ENCODE measurements around the gene TMEM11. TPM values are rescaled to one million over a fixed set of nuclear protein-coding genes. Genes with fewer than 3 reads are reported as not detected.

Gene TMEM11
- total RNA-seq, 6 donors from 2014 or later = 13.0 to 38.9 (median 21.6) TPM

DNA sequence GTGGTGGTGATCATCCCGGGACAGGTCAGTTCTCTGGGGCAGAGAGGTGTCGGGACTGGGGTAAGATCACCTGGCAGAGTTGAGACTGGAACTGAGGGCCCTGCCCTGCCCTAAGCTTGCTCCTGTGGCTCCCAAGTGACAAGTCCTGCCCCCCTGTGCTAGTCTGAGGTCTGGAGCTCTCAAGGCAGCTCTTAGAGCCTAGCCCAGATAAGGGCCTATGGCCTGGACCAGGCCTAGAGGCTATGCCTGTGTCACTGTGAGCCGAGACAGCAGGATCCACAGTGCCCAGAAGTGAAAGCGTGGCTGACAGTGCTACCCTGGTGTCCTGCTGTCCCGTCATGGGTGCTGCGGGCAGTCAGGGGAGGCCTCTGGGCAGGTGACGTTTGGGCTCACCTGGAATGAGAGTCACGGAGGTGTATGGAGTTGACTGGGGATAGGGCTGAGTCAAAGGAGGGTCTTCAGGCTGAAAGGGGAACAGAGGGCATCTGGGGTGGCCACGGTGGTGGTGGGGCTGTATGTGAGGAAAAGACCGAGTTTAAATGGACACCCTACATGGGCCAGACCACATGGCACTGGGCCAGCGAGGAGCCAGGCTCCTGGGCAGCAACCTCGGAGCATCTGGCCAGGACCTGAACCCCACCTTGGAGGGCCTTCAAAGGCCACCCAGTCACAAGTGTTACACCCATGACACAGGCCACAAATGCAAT lies 33.7 kb upstream of the TMEM11 start:
- Histone ChIP-seq H3K4me3 (no peak overlapping the region), H3K9me3 (no peaks in the 10 kb centered on the region), H3K27ac (no peak overlapping the region), H3K36me3 (peaks cover 0 to 12% (median 4%) of the 10 kb centered on the region in 4 donors), H3K27me3 (no peaks in the 10 kb centered on the region), H3K4me1 (peaks cover 12 to 38% (median 20%) of the 10 kb centered on the region in 4 donors)
- WGBS, 2 donors = 90 to 91% methylated on average over 12 of the region's 12 CpGs
- no peak for ATAC-seq (ENCODE audit: low FRiP score in 2 of 2)
- TF ChIP-seq, protein P1, sequence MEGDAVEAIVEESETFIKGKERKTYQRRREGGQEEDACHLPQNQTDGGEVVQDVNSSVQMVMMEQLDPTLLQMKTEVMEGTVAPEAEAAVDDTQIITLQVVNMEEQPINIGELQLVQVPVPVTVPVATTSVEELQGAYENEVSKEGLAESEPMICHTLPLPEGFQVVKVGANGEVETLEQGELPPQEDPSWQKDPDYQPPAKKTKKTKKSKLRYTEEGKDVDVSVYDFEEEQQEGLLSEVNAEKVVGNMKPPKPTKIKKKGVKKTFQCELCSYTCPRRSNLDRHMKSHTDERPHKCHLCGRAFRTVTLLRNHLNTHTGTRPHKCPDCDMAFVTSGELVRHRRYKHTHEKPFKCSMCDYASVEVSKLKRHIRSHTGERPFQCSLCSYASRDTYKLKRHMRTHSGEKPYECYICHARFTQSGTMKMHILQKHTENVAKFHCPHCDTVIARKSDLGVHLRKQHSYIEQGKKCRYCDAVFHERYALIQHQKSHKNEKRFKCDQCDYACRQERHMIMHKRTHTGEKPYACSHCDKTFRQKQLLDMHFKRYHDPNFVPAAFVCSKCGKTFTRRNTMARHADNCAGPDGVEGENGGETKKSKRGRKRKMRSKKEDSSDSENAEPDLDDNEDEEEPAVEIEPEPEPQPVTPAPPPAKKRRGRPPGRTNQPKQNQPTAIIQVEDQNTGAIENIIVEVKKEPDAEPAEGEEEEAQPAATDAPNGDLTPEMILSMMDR (IDR thresholded peaks at IDR 0.05) = no peak
- no peak for TF ChIP-seq POLR2AphosphoS5 (IDR thresholded peaks at IDR 0.05)
- TF ChIP-seq EP300 (IDR thresholded peaks at IDR 0.05) = no peak
- no peak for TF ChIP-seq POLR2A (IDR thresholded peaks at IDR 0.05)
- no peak for DNase-seq

DNA sequence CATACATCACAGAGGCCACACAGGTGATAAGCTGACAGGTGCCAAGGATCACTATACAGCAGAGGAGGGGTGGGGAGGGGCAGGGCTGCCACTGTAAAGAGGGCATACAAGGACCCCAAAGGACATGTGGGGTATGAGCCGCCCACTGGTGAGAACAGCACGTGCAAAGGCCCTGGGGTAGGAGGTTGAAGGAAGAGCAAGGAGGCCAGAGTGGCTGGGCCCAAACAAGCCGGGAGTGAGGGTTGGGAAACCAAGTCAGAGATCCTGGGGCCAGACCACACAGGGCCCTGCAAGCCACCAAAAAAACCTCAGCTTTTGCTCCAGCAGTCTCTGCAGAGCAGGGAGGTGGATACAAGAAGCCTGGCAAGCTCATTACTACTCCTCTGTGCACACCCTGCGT lies 32.7 kb upstream of the TMEM11 start:
- Histone ChIP-seq H3K27me3 (no peaks in the 10 kb centered on the region), H3K4me3 (no peak overlapping the region), H3K27ac (no peak overlapping the region), H3K36me3 (peaks cover 0 to 21% (median 11%) of the 10 kb centered on the region in 4 donors), H3K4me1 (peaks cover 3 to 28% (median 13%) of the 10 kb centered on the region in 4 donors), H3K9me3 (no peaks in the 10 kb centered on the region)
- ATAC-seq (ENCODE audit: low FRiP score in 2 of 2) = no peak
- WGBS, 2 donors = 95 to 96% methylated on average over 4 of the region's 4 CpGs
- DNase-seq = no peak
- TF ChIP-seq, protein P1 (IDR thresholded peaks at IDR 0.05) = no peak
- TF ChIP-seq EP300 (IDR thresholded peaks at IDR 0.05) (no peak), POLR2A (IDR thresholded peaks at IDR 0.05) (no peak), POLR2AphosphoS5 (IDR thresholded peaks at IDR 0.05) (no peak)

DNA sequence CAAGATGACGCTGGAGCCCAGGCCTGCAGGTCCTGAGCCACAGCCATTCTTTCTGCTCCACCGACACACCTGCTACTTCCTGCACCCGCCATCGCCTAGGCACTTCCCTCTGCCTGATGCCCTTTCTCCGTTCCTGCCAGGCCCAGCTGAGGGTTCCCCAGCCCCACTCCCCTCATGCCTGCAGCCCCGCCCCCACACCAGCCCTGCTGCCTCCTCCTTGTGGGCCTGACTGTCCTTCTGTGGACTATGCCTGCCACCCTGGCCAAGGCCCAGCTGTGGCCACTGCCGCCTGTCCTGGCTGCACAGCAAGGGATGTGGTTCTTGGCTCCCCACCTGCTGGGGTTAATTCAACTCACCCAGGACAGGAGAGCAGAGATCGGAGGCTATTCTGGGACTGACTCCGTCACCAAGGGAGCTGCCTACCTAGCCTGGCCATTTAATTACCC lies 31.7 kb upstream of the TMEM11 start:
- Histone ChIP-seq H3K9me3 (no peaks in the 10 kb centered on the region), H3K27ac (no peak overlapping the region), H3K36me3 (peaks cover 0 to 28% (median 15%) of the 10 kb centered on the region in 4 donors), H3K4me3 (no peak overlapping the region), H3K27me3 (no peaks in the 10 kb centered on the region), H3K4me1 (peaks cover 0 to 17% (median 5%) of the 10 kb centered on the region in 4 donors)
- ATAC-seq (ENCODE audit: low FRiP score in 2 of 2) (no peak), DNase-seq (no peak)
- TF ChIP-seq EP300 (IDR thresholded peaks at IDR 0.05) (no peak), POLR2A (IDR thresholded peaks at IDR 0.05) (no peak)
- 75 to 84% methylated on average over 7 to 9 of the region's 9 CpGs for WGBS, 2 donors

DNA sequence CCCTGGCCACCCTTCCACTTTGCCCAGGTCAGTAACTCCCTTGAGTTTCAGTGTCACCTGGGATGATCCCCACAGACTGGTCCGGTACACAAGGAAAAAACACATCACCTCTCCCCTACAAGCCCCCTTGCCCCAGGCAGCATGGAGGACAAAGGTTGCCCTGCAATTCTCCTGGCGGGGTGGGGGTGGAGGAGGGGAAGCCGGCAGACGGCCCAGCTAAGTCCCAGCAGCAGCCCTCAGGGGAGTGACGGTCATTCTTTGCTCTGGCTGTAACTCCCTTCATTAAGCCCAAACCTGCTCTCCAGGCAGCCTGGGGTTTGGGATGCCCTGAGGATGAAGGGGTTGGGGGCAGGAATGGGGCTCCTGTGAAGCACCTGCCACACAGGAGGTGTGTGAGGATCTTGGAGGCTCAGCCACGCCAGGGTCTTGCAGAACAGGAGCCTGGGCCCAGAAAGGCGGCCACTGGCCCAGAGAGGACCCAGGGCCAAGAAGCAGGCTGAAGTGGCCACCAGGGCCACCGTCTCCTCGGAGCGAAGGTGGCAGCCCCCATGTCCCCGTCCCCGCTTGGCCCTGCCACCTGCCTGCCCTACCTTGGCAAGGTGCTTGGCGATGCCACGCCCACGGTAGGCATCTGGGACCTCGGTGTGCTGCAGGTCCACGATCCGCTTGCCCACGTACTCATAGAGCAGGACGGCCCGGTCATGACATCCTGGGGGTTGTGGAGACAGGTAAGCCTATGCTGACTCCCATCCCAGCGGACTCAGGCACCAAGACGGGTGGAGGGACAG lies 29.7 kb upstream of the TMEM11 start:
- ATAC-seq (ENCODE audit: low FRiP score in 2 of 2) (no peak), DNase-seq (peak in 1 of 2 donors; percentile 68)
- WGBS, 2 donors = 77 to 85% methylated on average over 11 to 21 of the region's 23 CpGs
- Histone ChIP-seq H3K27ac (no peak overlapping the region), H3K9me3 (no peaks in the 10 kb centered on the region), H3K27me3 (no peaks in the 10 kb centered on the region), H3K4me1 (peaks cover 0 to under 1% (median 0%) of the 10 kb centered on the region in 4 donors), H3K4me3 (no peak overlapping the region), H3K36me3 (peaks cover 0 to 28% (median 15%) of the 10 kb centered on the region in 4 donors)
- TF ChIP-seq, protein P1 (IDR thresholded peaks at IDR 0.05) = no peak
- TF ChIP-seq EP300 (IDR thresholded peaks at IDR 0.05) (no peak), POLR2AphosphoS5 (IDR thresholded peaks at IDR 0.05) (no peak), POLR2A (IDR thresholded peaks at IDR 0.05) (no peak)

DNA sequence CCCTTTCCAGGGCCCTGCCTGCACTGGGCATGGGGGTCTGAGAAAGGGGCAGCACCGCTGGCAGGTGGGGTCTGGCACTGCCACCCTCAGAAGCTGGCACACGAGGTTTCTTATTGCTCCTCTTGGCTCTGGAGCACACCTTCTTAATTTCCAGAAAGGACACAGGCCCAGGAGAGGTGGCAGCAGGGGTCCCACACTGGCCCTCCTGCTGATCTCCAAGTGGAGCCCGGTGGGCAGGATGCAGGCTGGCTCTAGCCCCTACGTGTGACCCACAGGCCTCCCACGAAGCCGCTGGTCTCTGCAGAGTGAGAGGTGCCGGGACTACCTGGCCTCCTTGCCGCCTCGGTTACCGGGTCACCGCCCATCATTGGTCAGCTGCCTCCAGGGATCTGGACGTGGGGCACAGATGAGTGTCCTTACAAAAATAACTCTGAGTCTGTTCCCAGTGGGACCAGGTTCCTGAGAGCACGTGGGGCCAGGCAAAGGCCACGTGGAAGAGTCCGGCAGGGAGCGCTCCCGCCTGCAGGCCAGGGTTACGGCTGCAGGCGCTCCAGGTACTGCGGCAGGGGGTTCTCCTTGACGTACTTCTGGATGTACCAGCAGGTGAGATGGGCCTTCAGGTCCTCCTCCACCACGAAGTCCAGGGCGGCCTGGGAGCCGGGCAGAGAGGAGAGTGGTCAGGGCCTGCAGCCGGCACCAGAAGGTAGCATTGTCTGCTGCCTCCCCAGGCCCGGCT lies 29.0 kb upstream of the TMEM11 start:
- H3K9me3 ChIP-seq = no peaks in the 10 kb centered on the region
- WGBS, 2 donors = 91% methylated on average over 18 to 26 of the region's 26 CpGs
- ATAC-seq (ENCODE audit: low FRiP score in 2 of 2) (no peak), DNase-seq (peak in 1 of 2 donors; percentile 73)
- H3K27me3 ChIP-seq = no peaks in the 10 kb centered on the region
- H3K36me3 ChIP-seq = peaks cover 0 to 28% (median 15%) of the 10 kb centered on the region in 4 donors
- no peak overlapping the region for H3K27ac ChIP-seq
- H3K4me1 ChIP-seq = no peaks in the 10 kb centered on the region
- no peak overlapping the region for H3K4me3 ChIP-seq
- TF ChIP-seq, protein P1 (IDR thresholded peaks at IDR 0.05) = no peak
- TF ChIP-seq EP300 (IDR thresholded peaks at IDR 0.05) = no peak
- TF ChIP-seq POLR2AphosphoS5 (IDR thresholded peaks at IDR 0.05) = no peak
- no peak for TF ChIP-seq POLR2A (IDR thresholded peaks at IDR 0.05)
